GM04503 (cell line): Measurements from ENCODE around the gene PTPN4.

Experiments used
- DNase-seq: peaks from one replicate; pipeline ENCODE4 v3.0.0-alpha.2; 2012; ENCODE audit warnings: low read depth

PTPN4 gene

GRCh38 chr2:119857742-119858141, 98.0 kb downstream of the PTPN4 start:
- DNase-seq: no peak

GRCh38 chr2:119859528-119859927, 99.8 kb downstream of the PTPN4 start:
- no peak for DNase-seq

DNA sequence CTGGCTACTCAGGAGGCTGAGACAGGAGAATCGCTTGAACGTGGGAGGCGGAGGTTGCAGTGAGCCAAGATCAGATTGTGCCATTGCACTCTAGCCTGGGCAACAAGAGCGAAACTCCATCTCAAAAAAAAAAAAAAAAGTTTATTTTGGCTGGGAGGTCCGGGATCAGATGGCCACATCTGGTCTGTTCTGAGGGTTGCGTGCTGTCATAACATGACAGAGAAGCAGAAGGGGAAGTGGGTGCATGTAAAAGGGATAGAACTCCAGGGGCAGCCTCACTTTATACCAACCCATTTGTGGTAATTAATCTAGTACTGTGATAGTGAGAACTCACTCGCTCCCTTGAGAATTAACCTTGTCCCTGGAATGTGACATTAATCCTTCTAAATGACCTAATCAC, 101.2 kb downstream of the PTPN4 start:
- no peak for DNase-seq

DNA sequence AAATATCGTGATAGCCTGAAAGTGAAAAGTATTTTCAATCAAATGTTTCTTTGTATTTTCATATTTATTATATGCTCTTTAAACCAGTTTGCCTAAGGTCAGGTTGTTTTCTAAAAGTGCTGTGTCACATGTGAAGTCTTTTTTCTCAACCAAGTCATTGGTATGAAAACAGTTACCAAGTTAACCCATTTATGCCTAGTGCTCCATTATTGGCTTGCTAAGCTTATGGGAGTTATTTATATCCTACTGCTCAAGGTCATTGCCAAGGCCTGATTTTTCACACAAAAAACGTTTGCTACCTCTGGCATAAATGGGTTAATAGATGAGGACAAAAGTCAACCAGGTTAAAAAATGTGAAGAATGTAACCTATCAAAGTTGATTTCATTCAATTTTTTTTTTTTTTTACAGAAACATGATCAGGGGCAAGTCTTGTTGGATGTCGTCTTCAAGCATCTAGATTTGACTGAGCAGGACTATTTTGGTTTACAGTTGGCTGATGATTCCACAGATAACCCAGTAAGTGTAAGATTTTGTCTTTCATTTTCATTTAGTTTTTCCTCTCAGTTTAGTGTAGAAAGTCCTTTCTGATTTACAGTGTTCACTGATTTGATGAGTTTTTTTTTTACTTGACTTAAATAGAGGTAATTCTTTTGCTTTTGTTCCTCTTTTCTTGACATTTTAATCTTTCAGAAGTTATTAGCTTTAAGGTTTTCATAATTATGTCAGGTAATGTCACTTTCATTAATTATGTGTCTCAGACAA, 102.6 kb downstream of the PTPN4 start:
- no peak for DNase-seq

GRCh38 chr2:119864318-119864717, 104.6 kb downstream of the PTPN4 start:
- DNase-seq: no peak

- DNase-seq: no peak
Measured at GRCh38 chr2:119871725-119872124, 112.0 kb downstream of the PTPN4 start.

DNA sequence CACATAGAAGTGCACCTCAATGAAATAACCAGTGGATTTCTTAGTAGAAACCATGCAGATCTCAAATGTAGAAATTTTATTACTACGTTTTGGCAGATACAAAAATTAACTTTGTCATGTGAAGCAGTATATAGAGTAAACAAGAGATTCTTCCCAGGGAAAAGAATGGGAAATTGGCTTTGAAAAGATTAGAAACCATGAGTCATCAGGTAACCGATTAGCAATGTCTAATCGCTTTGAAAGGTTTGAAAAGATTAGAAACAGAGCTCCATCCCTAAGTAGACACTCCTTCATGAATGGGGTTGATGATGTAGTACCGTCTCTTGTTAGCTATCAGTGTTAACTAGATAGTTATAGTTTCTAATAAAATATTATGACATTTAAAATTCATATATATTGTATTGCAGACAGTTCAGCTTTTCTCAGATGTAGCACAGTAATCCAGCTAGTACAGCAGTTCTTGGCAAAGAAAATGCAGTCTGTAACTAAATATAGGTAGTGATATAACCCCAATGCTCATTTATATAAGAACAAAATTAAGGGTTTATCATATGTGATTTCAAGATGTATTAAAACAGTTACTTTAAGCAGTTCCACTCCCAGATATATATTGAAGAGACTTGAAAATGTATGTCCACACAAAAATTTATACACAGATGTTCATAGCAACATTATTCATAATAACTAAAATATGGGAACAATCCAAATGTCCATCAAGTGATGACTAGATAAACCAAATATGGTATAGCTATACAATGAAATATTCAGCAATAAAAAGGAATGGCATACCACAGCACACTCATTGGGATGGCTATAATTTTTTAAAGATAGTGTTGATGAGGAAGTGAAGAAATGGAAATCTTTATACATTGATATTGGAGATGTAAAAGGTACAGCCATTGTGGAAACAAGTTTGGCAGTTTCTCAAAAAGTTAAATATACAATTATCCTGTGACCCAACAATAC, 113.9 kb downstream of the PTPN4 start:
- no peak for DNase-seq

GRCh38 chr2:119879502-119879901, 119.8 kb downstream of the PTPN4 start:
- no peak for DNase-seq

DNA sequence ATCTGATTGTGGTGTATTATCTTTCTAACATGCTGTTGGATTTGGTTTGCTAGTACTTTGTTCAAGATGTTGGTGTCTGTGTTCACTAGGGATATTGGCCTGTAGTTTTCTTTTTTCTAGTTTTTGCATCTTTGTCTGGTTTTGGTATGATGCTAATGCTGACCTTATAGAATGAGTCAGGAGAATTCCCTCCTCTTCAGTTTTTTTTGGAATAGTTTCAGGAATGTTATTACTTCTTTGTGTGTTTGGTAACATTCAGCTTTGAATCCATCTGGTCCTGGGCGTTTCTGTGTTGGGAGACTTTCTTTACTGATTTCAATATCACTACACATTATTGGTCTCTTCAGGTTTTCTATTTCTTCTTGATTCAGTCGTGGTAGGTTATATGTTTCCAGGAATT, 129.0 kb downstream of the PTPN4 start:
- peak; percentile 73 for DNase-seq

DNA sequence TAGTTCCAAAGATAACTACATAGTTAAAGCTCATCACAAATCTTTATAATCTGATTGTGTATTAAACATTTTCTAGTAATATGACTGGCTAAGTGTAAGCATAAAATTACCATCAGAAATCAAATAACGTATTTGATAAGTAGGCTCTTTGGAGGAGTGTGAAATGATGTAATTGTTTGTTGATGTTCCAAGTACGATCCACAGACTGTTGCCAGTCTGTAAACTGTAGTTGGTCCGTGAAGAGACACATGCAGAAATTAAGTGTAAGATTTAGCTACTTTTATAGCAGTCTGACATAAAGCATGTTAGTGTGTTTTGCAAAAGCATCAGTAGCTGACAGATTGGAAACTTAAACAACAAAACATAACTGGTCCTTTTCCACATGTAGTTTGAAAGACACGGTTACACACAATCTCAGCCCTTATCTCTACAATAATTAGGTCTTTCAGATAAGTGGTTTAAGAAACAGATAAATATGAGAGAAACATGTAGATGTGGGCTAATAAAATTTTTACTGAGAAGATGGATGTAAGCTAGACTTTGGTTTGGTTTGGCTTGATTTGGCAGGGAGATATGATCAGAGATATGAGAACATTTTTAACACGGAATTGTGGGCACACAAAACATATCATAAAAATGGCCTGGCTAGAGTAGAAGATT, 138.1 kb downstream of the PTPN4 start:
- DNase-seq: no peak

- no peak for DNase-seq
Measured at GRCh38 chr2:119901013-119901412, 141.3 kb downstream of the PTPN4 start.

DNA sequence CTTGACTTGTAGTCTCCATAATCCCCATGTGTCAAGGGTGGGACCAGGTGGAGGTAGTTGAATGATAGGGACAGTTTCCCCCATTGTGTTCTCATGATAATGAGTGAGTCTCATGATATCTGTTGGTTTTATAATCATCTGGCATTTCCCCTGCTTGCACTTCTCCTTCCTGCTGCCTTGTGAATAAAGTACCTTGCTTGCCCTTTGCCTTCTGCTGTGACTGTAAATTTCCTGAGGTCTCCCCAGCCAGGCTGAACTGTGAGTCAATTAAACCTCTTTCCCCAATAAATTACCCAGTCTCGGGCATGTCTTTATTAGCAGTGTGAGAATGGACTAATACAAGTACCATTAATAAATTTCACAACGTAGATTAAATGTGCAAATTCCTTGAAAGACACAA, 150.8 kb downstream of the PTPN4 start:
- no peak for DNase-seq

DNA sequence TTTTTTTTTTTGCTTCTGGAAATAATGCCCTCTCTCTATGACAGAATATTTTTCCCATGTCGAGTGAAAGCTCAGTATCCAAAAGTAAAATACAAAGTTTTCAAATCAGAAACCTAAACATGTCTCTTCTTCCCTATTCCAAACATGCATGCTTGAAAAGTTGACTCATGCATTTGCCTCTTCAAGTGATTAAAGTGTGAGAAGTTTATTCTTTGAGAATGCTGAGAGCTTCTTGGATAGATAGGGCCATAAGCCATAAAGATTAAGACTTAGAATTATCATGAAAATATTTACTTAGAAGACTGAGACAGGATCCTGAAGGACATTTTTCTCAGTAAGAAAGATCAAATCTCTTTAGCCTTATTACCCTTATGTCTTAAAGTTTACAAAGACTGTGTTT, 154.5 kb downstream of the PTPN4 start:
- DNase-seq: peak; percentile 4

- DNase-seq: no peak
Measured at GRCh38 chr2:119921825-119922224, 162.1 kb downstream of the PTPN4 start.

GRCh38 chr2:119922699-119923098, 163.0 kb downstream of the PTPN4 start:
- no peak for DNase-seq

- no peak for DNase-seq
Measured at GRCh38 chr2:119929537-119929936, 169.8 kb downstream of the PTPN4 start.

DNA sequence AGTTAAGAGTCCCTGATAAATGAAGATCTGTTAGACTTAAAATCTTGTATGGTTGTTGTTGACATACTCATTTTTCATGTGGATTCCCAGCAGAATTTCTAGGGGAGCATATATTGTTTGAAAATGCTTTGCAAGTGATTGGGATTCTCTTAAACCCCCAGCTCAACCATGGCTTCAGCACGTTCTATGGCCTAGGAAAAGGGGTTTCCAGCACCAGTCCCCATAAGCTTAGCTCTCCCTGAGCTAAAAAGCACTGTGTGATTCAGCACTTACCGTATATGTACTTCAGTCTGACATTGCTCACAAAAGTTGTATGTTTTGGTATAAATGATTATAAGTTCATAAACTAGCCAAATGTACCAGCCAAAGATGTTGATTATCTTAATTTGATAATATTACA, 173.1 kb downstream of the PTPN4 start:
- no peak for DNase-seq

DNA sequence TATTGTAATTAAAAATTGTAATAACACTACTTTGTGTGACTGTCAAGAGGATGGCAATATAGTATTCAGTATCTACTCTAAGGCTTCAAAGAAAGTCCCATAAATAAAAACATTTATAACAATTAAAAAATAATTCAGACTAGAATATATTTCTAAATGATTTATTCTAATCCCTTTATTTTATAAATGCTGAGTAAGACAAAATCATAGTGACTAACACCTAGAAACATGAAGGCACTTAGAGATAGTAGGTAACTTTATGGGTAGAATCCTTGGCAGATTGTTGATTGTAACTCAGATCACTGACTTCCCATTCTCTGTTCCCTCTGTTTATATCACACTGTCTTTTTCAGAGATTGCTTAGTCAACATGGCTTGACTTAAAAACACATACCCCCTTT, 174.6 kb downstream of the PTPN4 start:
- DNase-seq: no peak

- no peak for DNase-seq
Measured at GRCh38 chr2:119937680-119938079, 178.0 kb downstream of the PTPN4 start.

DNA sequence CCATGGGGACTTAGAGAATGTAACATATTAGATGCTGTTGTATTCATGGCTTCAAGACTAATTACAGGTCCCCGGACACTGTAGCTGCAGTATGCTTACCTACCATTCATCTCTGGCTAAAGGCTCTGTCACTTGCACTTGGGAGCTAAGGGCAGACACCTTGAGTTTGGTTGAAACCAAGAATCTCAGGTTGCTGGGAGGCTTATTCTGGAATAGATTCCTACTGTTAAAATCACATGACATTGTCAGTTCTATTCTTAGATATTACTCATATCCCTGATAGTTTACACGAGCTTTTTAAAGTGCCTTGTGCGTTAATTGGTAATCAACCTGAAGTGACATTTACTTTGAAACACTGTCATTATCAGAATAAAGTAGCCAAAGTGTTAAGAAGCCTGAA, 180.2 kb downstream of the PTPN4 start:
- DNase-seq: no peak

- no peak for DNase-seq
Measured at GRCh38 chr2:119940856-119941255, 181.1 kb downstream of the PTPN4 start.

DNA sequence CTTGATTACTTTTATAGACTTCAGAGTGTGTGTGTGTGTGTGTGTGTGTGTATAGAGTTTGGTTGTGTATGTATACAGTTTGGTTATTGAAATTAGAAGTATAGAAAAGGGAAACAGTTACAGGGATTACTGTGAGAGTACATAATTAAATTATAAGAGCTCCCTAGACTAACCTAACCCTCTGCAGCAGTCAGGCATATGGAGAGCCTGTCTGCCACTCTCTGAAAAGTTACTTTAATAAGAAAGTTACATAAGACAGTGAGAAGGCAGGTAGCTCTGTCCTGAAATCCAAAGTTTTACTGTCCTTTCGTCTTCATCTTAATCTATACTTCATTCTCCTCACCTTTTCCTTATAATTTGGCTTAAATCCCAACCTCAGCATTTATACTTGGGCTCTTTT, 181.7 kb downstream of the PTPN4 start:
- no peak for DNase-seq
